HUES64 (cell line): ENCODE results near the gene TLR9.

Experiments used
- H3K27ac ChIP-seq: 2 replicates; pipeline ENCODE4 v1.7.0; 2013; ENCODE audit warnings: low read depth, low read length, inconsistent platforms
- H3K27me3 ChIP-seq: 2 replicates; pipeline ENCODE4 v1.6.1; 2013; ENCODE audit warnings: mild to moderate bottlenecking, low read length; ENCODE audit not compliant: insufficient read depth
- H3K36me3 ChIP-seq: 2 replicates; pipeline ENCODE4 v1.6.1; 2013; ENCODE audit warnings: mild to moderate bottlenecking, low read length; ENCODE audit not compliant: insufficient read depth
- H3K4me1 ChIP-seq: 2 replicates; pipeline ENCODE4 v1.6.1; 2013; ENCODE audit warnings: mild to moderate bottlenecking, low read length, moderate library complexity; ENCODE audit not compliant: insufficient read depth
- H3K4me3 ChIP-seq: 2 replicates; pipeline ENCODE4 v1.5.1; 2013; ENCODE audit warnings: mild to moderate bottlenecking, low read length, moderate library complexity
- H3K9ac ChIP-seq: 2 replicates; pipeline ENCODE4 v1.6.1; 2013; ENCODE audit warnings: mild to moderate bottlenecking, low read depth, low read length
- H3K9me3 ChIP-seq: 2 replicates; pipeline ENCODE4 v1.6.1; 2013; ENCODE audit warnings: low read depth, low read length; ENCODE audit not compliant: insufficient read depth
- WGBS: fragments of 150-250, 120-280 bp; methylation state at CpG from one replicate; pipeline ENCODE4 v1.1.7; 2013; ENCODE audit warnings: missing lambda C conversion rate; 5-methylcytosine and 5-hydroxymethylcytosine counted together

The TLR9 gene

DNA sequence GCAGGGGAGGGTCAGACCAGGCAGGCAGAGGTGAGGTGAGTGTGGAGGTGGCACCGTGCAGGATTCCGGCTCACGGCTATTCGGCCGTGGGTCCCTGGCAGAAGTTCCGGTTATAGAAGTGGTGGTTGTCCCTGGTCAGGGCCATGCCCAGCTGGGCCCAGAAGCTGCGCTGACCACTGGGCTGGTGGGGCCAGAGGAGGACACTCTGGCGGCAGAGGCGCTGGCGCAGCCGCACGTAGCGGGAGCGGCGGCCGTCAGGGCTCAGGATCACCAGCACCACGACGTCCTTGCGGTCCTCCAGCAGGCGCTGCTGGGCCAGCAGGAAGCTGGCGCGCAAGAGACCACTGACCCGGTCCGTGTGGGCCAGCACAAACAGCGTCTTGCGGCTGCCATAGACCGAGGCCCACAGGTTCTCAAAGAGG, 4.3 kb downstream of the TLR9 start:
- Histone ChIP-seq H3K4me1 (no peaks in the 10 kb centered on the region), H3K27me3 (no peaks in the 10 kb centered on the region), H3K9me3 (no peaks in the 10 kb centered on the region), H3K9ac (no peak overlapping the region), H3K36me3 (no peaks in the 10 kb centered on the region), H3K4me3 (no peak overlapping the region), H3K27ac (no peak overlapping the region)
- 95% methylated on average over 27 of the region's 27 CpGs for whole genome bisulfite sequencing

DNA sequence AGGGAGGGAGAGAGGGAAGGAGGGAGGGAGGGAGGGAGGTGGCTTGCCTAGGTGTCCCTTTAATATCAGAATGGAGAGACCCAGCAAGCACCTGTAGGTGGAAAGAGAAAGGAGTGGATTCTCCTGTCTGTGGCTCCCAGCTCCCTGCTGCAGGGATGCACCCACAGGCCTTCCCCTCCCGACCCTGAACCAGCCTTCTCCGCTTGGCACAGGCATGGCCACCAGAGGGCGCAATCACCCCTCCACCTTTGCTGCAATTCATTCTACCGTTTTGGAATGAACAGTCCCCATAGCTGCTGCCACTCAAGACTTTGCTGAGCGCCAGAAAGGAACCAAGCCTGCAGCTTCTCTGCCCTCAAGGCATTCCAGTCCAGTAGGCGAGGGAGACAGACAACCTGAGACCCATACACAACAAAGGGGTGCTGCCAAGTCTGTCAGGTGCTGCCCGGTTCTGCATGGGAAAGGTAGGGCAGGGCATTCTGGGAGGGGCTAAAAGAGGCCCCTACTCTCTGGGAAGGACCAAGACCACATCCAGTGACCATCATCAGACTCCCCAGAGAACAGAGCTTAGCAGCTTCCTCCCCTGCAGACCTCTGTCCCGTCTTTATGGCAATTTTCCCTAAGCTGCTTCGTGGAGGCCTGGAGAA, 4.9 kb downstream of the TLR9 start:
- Histone ChIP-seq H3K4me1 (no peaks in the 10 kb centered on the region), H3K27me3 (no peaks in the 10 kb centered on the region), H3K27ac (no peak overlapping the region), H3K36me3 (no peaks in the 10 kb centered on the region; the same call in 1 of the 2 replicates), H3K9me3 (no peaks in the 10 kb centered on the region), H3K4me3 (no peak overlapping the region), H3K9ac (no peak overlapping the region)
- 28% methylated on average over 9 of the region's 9 CpGs for WGBS

GRCh38 chr3:52218937-52219650, 6.4 kb downstream of the TLR9 start:
- Histone ChIP-seq H3K27me3 (no peaks in the 10 kb centered on the region), H3K9ac (no peak overlapping the region), H3K36me3 (peaks cover 13% of the 10 kb centered on the region), H3K9me3 (no peaks in the 10 kb centered on the region), H3K4me3 (no peak overlapping the region), H3K4me1 (no peaks in the 10 kb centered on the region), H3K27ac (no peak overlapping the region)
- WGBS, result 68% methylated on average over 6 of the region's 6 CpGs

DNA sequence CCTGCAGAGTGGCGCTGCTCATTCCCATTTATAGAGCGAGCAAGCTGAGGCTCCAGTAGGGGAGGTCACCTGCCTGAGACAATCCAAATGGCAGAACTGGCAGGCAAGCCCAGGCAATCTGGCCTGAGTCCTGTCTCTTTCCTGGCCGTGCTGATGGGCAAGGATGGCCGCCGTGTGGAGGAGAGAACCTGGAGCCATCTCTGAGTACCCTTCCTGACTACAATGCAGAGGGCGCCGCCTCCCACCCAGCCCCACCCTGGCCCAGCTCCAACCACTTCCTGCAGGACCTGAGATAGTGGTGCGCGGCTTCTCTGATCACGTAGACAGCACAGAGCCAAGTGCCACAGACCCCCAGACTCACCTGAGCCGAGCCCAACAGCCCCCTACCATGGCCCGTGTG, 7.0 kb downstream of the TLR9 start:
- Histone ChIP-seq H3K4me3 (no peak overlapping the region), H3K4me1 (no peaks in the 10 kb centered on the region), H3K36me3 (peaks cover 19% of the 10 kb centered on the region), H3K27ac (no peak overlapping the region), H3K9ac (no peak overlapping the region), H3K27me3 (no peaks in the 10 kb centered on the region), H3K9me3 (no peaks in the 10 kb centered on the region)
- 88% methylated on average over 12 of the region's 12 CpGs for WGBS

GRCh38 chr3:52218026-52218425, 7.4 kb downstream of the TLR9 start:
- Histone ChIP-seq H3K27ac (no peak overlapping the region), H3K4me1 (no peaks in the 10 kb centered on the region), H3K4me3 (no peak overlapping the region), H3K9ac (no peak overlapping the region), H3K27me3 (no peaks in the 10 kb centered on the region), H3K36me3 (peaks cover 23% of the 10 kb centered on the region), H3K9me3 (no peaks in the 10 kb centered on the region)
- 91% methylated on average over 3 of the region's 3 CpGs for WGBS

GRCh38 chr3:52217409-52217805, 8.0 kb downstream of the TLR9 start:
- Histone ChIP-seq H3K36me3 (peaks cover 28% of the 10 kb centered on the region), H3K4me3 (no peak overlapping the region), H3K27ac (no peak overlapping the region), H3K4me1 (no peaks in the 10 kb centered on the region), H3K9ac (no peak overlapping the region), H3K9me3 (no peaks in the 10 kb centered on the region), H3K27me3 (no peaks in the 10 kb centered on the region)
- 88% methylated on average over 10 of the region's 10 CpGs for WGBS

DNA sequence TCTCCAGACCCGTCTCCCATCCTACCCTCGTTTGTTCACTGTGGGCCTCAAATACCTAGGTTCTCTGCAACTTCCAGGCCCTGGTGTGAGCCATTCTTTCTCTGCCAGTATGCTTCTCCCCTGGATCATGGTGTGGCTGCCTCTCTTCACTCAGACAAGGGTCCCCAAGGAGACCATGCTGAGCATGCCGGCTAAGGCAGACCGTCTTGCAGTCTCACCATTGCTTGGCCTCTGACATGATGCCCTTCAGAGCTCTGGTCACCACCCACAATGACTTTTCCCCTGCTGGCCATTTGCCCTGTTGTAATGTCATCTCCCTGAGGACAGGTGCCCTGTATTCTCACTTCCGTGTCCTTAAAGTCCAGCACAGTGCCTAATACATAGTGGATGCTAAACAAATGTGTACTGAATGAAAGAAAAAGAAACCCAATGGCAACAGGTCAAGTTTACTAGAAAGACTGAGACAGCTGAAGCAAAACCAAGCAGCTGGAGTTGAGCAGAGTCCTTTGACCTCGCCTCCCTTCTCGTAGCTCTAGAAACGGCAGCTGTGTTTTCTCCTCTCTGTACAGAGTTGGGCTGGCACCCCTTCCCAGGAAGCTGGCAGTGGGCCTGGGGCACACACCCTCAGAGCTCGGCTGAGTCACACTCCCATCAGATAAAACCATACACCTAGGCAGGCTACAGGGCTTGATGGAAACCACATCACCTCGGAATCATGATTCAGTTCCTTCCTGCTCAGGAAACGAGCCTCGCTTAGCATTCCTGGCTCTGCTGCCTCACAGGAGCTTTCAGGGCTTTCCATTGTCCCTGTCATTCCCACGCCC, 8.6 kb downstream of the TLR9 start:
- H3K27ac ChIP-seq, result no peak overlapping the region
- H3K9me3 ChIP-seq, result no peaks in the 10 kb centered on the region
- H3K4me3 ChIP-seq, result no peak overlapping the region
- no peaks in the 10 kb centered on the region for H3K4me1 ChIP-seq
- H3K36me3 ChIP-seq, result peaks cover 34% of the 10 kb centered on the region
- H3K9ac ChIP-seq, result no peak overlapping the region
- H3K27me3 ChIP-seq, result no peaks in the 10 kb centered on the region
- 87% methylated on average over 13 of the region's 13 CpGs for WGBS

DNA sequence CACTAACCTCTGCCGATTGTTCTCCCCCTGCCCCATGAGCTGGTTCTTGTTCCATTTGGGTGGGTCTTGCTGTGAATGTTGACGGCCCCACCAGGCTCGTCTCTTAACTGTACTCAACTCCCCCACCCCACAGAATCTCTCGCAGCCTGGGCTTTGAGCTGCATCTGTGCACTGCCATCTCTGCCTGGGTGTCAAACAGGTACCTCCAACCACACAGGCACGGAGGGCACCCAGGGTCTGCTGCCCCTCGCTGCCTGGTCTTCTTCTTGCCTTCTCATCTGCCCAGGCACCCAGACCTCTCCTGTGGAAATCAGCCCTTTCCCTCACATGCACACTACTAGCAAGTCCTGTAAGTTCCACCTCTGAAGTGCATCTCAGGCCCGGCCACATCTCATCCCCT, 10.1 kb downstream of the TLR9 start:
- H3K4me1 ChIP-seq, result no peaks in the 10 kb centered on the region
- peaks cover 48% of the 10 kb centered on the region for H3K36me3 ChIP-seq
- H3K4me3 ChIP-seq, result no peak overlapping the region
- 98% methylated on average over 7 of the region's 7 CpGs for WGBS
- no peaks in the 10 kb centered on the region for H3K27me3 ChIP-seq
- H3K27ac ChIP-seq, result no peak overlapping the region
- H3K9me3 ChIP-seq, result no peaks in the 10 kb centered on the region
- no peak overlapping the region for H3K9ac ChIP-seq

GRCh38 chr3:52213901-52214300, 11.5 kb downstream of the TLR9 start:
- H3K9ac ChIP-seq, result no peak overlapping the region
- no peaks in the 10 kb centered on the region for H3K9me3 ChIP-seq
- no peak overlapping the region for H3K4me3 ChIP-seq
- no peak overlapping the region for H3K27ac ChIP-seq
- H3K36me3 ChIP-seq, result peaks cover 62% of the 10 kb centered on the region
- no peaks in the 10 kb centered on the region for H3K4me1 ChIP-seq
- no peaks in the 10 kb centered on the region for H3K27me3 ChIP-seq

GRCh38 chr3:52213005-52213404, 12.4 kb downstream of the TLR9 start:
- no peaks in the 10 kb centered on the region for H3K27me3 ChIP-seq
- no peaks in the 10 kb centered on the region for H3K9me3 ChIP-seq
- H3K4me3 ChIP-seq, result no peak overlapping the region
- peaks cover 71% of the 10 kb centered on the region for H3K36me3 ChIP-seq
- H3K4me1 ChIP-seq, result no peaks in the 10 kb centered on the region
- 82% methylated on average over 8 of the region's 8 CpGs for WGBS
- H3K27ac ChIP-seq, result no peak overlapping the region
- no peak overlapping the region for H3K9ac ChIP-seq

- WGBS, result 95% methylated on average over 18 of the region's 18 CpGs
- no peak overlapping the region for H3K9ac ChIP-seq
- H3K4me3 ChIP-seq, result no peak overlapping the region
- peaks cover 85% of the 10 kb centered on the region for H3K36me3 ChIP-seq
- H3K4me1 ChIP-seq, result no peaks in the 10 kb centered on the region
- H3K27ac ChIP-seq, result no peak overlapping the region
- no peaks in the 10 kb centered on the region for H3K9me3 ChIP-seq
- no peaks in the 10 kb centered on the region for H3K27me3 ChIP-seq
Observed at GRCh38 chr3:52211268-52211891, 14.1 kb downstream of the TLR9 start.
